Osteoblast (primary cell): ENCODE results near the gene TCHHL1. TPM values are rescaled to one million over a fixed set of nuclear protein-coding genes. Genes with fewer than 3 reads are reported as not detected.
"Not testable (repeated sequence)": the region's sequence is repeated elsewhere in the genome, so short reads cannot be mapped to it uniquely, and the experiment has no call there.

Experiments used
- DNase-seq: peaks from one replicate; pipeline ENCODE4 v3.0.0; 2011; ENCODE audit warnings: low spot score, mixed read lengths; ENCODE audit not compliant: insufficient read length; ENCODE audit errors: missing footprints
- H2AFZ ChIP-seq: 2 replicates; pipeline ENCODE4 v1.6.0; 2011; ENCODE audit warnings: mild to moderate bottlenecking, low read length
- H3K27ac ChIP-seq: 2 replicates; pipeline ENCODE4 v1.5.1; 2011; ENCODE audit warnings: mild to moderate bottlenecking, low read depth, low read length, moderate library complexity
- H3K27me3 ChIP-seq: 2 replicates; pipeline ENCODE4 v1.6.0; 2012; ENCODE audit warnings: mild to moderate bottlenecking, control low read depth, inconsistent platforms, low read length, moderate library complexity; ENCODE audit not compliant: insufficient read depth
- H3K36me3 ChIP-seq: 2 replicates; pipeline ENCODE4 v1.5.1; 2011; ENCODE audit warnings: mild to moderate bottlenecking, low read length, control low read depth, moderate library complexity; ENCODE audit not compliant: insufficient read depth
- H3K4me1 ChIP-seq: 2 replicates; pipeline ENCODE4 v1.5.1; 2011; ENCODE audit warnings: mild to moderate bottlenecking, low read length, control low read depth, moderate library complexity; ENCODE audit not compliant: insufficient read depth
- H3K4me2 ChIP-seq: 2 replicates; pipeline ENCODE4 v1.6.0; 2011; ENCODE audit warnings: mild to moderate bottlenecking, low read length; ENCODE audit not compliant: insufficient read depth
- H3K4me3 ChIP-seq: fragments of 200-600 bp; sonication (generic); 3 replicates; pipeline ENCODE4 v1.5.1; 2012; ENCODE audit warnings: mild to moderate bottlenecking, low read length, inconsistent platforms; ENCODE audit not compliant: insufficient read depth
- H3K79me2 ChIP-seq: 2 replicates; pipeline ENCODE4 v1.6.0; 2012; ENCODE audit warnings: mild to moderate bottlenecking, low read length, control low read depth, inconsistent platforms; ENCODE audit not compliant: insufficient read depth
- H3K9me3 ChIP-seq: 2 replicates; pipeline ENCODE4 v1.5.1; 2011; ENCODE audit warnings: low read depth, low read length, control low read depth
- H4K20me1 ChIP-seq: 2 replicates; pipeline ENCODE4 v1.6.0; 2012; ENCODE audit warnings: mild to moderate bottlenecking, low read length, control low read depth; ENCODE audit not compliant: insufficient read depth
- CTCF ChIP-seq: IDR thresholded peaks from 2 replicates; pipeline ENCODE4 v1.5.1; 2011; ENCODE audit warnings: mild to moderate bottlenecking, low read depth, low read length, moderate library complexity; ENCODE audit errors: extremely low read depth
- total RNA-seq: library from RNA; depleted of rRNA; stranded (reverse); fragments of >200 nt; gene quantifications from 2 replicates; pipeline ENCODE4 v1.2.3, GENCODE V29; 2012

TCHHL1 gene
- total RNA-seq, 1 donor: not detected

GRCh38 chr1:152084853-152085252, 4.0 kb downstream of the TCHHL1 start:
- H3K27ac ChIP-seq: no peak overlapping the region

DNA sequence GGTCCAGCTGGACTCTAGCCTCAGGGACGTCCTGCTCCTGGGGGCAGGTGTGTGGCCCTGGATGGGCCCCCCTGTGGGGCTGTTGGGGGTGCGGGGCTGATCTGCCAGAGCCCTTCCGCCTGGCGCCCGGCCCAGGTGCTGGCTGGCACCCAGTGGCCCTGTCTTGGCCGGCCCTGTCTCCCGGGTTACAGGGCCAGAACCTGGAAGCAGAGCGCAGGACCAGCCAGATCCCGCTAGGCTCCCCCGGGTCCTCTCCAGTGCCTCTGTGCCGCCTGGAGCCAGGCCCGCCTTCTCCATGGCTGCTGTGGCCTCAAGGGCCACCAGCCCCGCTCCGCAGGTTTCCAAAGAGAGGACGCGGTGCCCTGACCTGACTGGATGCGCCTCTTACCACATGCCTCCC, 7.8 kb downstream of the TCHHL1 start:
- H3K4me3 ChIP-seq, H3K4me2 ChIP-seq, H4K20me1 ChIP-seq, H3K4me1 ChIP-seq, H3K36me3 ChIP-seq, DNase-seq, H3K9me3 ChIP-seq, H2AFZ ChIP-seq, H3K79me2 ChIP-seq, H3K27ac ChIP-seq, H3K27me3 ChIP-seq: not testable (repeated sequence)

More at GRCh38 chr1:152084853-152085252, 4.0 kb downstream of the TCHHL1 start:
- DNase-seq: no peak
- Histone ChIP-seq H4K20me1 (no peaks in the 10 kb centered on the region), H3K4me3 (no peak overlapping the region), H3K36me3 (no peaks in the 10 kb centered on the region), H3K9me3 (no peaks in the 10 kb centered on the region), H3K27me3 (peaks cover 9% of the 10 kb centered on the region), H3K4me2 (no peak overlapping the region), H3K79me2 (no peaks in the 10 kb centered on the region), H2AFZ (no peak overlapping the region), H3K4me1 (no peaks in the 10 kb centered on the region)
- no peak for TF ChIP-seq CTCF

GRCh38 chr1:152080494-152080893, 8.4 kb downstream of the TCHHL1 start:
- not testable (repeated sequence) for H3K4me3 ChIP-seq, DNase-seq, H3K79me2 ChIP-seq, H3K27me3 ChIP-seq, H3K36me3 ChIP-seq, H3K4me1 ChIP-seq, H3K9me3 ChIP-seq, H4K20me1 ChIP-seq, H3K4me2 ChIP-seq, H3K27ac ChIP-seq, H2AFZ ChIP-seq

GRCh38 chr1:152078831-152079441, 9.9 kb downstream of the TCHHL1 start:
- Histone ChIP-seq H3K27ac (no peak overlapping the region), H3K4me2 (no peak overlapping the region), H3K4me3 (no peak overlapping the region), H3K79me2 (no peaks in the 10 kb centered on the region), H2AFZ (no peak overlapping the region), H3K4me1 (no peaks in the 10 kb centered on the region), H3K36me3 (no peaks in the 10 kb centered on the region), H3K27me3 (peaks cover 3% of the 10 kb centered on the region), H4K20me1 (no peaks in the 10 kb centered on the region), H3K9me3 (no peaks in the 10 kb centered on the region)
- no peak for TF ChIP-seq CTCF
- DNase-seq: no peak

- DNase-seq: no peak
- H3K36me3 ChIP-seq: no peaks in the 10 kb centered on the region
- H3K4me3 ChIP-seq: no peak overlapping the region
- TF ChIP-seq CTCF: no peak
- no peaks in the 10 kb centered on the region for H4K20me1 ChIP-seq
- no peaks in the 10 kb centered on the region for H3K9me3 ChIP-seq
- no peaks in the 10 kb centered on the region for H3K4me1 ChIP-seq
- H3K27ac ChIP-seq: no peak overlapping the region
- H3K4me2 ChIP-seq: no peak overlapping the region
- no peak overlapping the region for H2AFZ ChIP-seq
- peaks cover 16% of the 10 kb centered on the region for H3K27me3 ChIP-seq
- no peaks in the 10 kb centered on the region for H3K79me2 ChIP-seq
Measured at GRCh38 chr1:152072311-152072710, 16.6 kb downstream of the TCHHL1 start.
